ENCODE data around the gene PIK3R1. TPM values are rescaled to one million over a fixed set of nuclear protein-coding genes. Genes with fewer than 3 reads are reported as not detected.
A peak's percentile ranks its signal among the peaks of the same experiment; 100 is the strongest.

PIK3R1 gene
- total and polyA plus RNA-seq, 2 experiments from 2014 or later: 5.9 to 9.8 TPM

DNA sequence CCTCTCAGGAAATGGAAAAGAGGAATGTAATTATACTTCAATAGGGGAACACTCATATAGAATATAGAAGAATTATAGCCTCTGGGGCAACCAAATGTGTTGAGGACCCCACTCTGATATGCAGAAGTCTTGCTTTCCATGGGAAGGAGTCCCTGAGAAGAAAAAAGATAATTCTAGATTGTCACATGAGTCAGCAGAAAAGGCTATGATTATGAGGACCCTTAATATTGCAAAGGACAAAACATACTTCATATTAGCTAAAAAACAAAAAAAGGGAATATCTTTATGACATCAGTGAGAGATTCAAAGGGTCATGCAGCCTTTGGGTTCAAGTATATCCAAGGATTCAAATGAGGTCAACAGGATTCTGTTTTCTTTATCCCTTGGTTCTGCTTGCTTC lies 119.5 kb downstream of the PIK3R1 start:
- H3K9me2 ChIP-seq (ENCODE audit: insufficient read depth): peaks cover 22% of the 10 kb centered on the region; the same call in 1 of the 2 replicates
- no peak for DNase-seq (ENCODE audit: low spot score)

GRCh38 chr5:68336200-68336599 lies 120.6 kb downstream of the PIK3R1 start:
- Mint-ChIP-seq H3K4me3 (no peak overlapping the region), H3K27me3 (ENCODE audit: insufficient read depth, low read depth, poor library complexity) (no peaks in the 10 kb centered on the region), H3K4me1 (no peaks in the 10 kb centered on the region), H3K27ac (no peak overlapping the region), H3K9me3 (peaks cover 3% of the 10 kb centered on the region; the same call in 1 of the 3 replicates), H3K36me3 (ENCODE audit: low read depth) (no peaks in the 10 kb centered on the region)
- H3K4me3 ChIP-seq: no peak overlapping the region
- H2AFZ ChIP-seq: no peak overlapping the region
- H3K9me2 ChIP-seq (ENCODE audit: insufficient read depth): peaks cover 22% of the 10 kb centered on the region; the same call in 1 of the 2 replicates
- no peaks in the 10 kb centered on the region for H3K4me1 ChIP-seq (ENCODE audit: insufficient read depth)
- no peaks in the 10 kb centered on the region for H4K20me1 ChIP-seq (replicated peaks; ENCODE audit: insufficient read depth)
- no peak overlapping the region for H3K4me2 ChIP-seq
- no peaks in the 10 kb centered on the region for H3K36me3 ChIP-seq (ENCODE audit: insufficient read depth)
- DNase-seq (ENCODE audit: low spot score) (no peak), ATAC-seq (no peak)
- no peaks in the 10 kb centered on the region for H3F3A ChIP-seq (replicated peaks; ENCODE audit: low read depth)
- H3K27ac ChIP-seq (ENCODE audit: low read depth): no peak overlapping the region
- no peaks in the 10 kb centered on the region for H3K27me3 ChIP-seq (ENCODE audit: insufficient read depth)
- no peaks in the 10 kb centered on the region for H3K79me2 ChIP-seq (replicated peaks; ENCODE audit: insufficient read depth)
- TF ChIP-seq, protein P1, sequence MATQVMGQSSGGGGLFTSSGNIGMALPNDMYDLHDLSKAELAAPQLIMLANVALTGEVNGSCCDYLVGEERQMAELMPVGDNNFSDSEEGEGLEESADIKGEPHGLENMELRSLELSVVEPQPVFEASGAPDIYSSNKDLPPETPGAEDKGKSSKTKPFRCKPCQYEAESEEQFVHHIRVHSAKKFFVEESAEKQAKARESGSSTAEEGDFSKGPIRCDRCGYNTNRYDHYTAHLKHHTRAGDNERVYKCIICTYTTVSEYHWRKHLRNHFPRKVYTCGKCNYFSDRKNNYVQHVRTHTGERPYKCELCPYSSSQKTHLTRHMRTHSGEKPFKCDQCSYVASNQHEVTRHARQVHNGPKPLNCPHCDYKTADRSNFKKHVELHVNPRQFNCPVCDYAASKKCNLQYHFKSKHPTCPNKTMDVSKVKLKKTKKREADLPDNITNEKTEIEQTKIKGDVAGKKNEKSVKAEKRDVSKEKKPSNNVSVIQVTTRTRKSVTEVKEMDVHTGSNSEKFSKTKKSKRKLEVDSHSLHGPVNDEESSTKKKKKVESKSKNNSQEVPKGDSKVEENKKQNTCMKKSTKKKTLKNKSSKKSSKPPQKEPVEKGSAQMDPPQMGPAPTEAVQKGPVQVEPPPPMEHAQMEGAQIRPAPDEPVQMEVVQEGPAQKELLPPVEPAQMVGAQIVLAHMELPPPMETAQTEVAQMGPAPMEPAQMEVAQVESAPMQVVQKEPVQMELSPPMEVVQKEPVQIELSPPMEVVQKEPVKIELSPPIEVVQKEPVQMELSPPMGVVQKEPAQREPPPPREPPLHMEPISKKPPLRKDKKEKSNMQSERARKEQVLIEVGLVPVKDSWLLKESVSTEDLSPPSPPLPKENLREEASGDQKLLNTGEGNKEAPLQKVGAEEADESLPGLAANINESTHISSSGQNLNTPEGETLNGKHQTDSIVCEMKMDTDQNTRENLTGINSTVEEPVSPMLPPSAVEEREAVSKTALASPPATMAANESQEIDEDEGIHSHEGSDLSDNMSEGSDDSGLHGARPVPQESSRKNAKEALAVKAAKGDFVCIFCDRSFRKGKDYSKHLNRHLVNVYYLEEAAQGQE (IDR thresholded peaks at IDR 0.05; ENCODE audit: unreplicated experiment): no peak
- no peak for TF ChIP-seq POLR2AphosphoS5 (IDR thresholded peaks at IDR 0.05; ENCODE audit: low read depth)
- TF ChIP-seq ZNF331 (CRISPR knock-in tag; IDR thresholded peaks at IDR 0.05; ENCODE audit: low read depth): no peak
- no peak for TF ChIP-seq NANOG (IDR thresholded peaks at IDR 0.05; ENCODE audit: borderline replicate concordance)
- TF ChIP-seq ZNF114 (CRISPR knock-in tag; IDR thresholded peaks at IDR 0.05): no peak
- TF ChIP-seq ETS1 (IDR thresholded peaks at IDR 0.05): no peak
- TF ChIP-seq EZH2phosphoT487 (IDR thresholded peaks at IDR 0.05; ENCODE audit: unreplicated experiment): no peak
- TF ChIP-seq JUNB (IDR thresholded peaks at IDR 0.05; ENCODE audit: unreplicated experiment): no peak
- TF ChIP-seq ZNF462 (CRISPR knock-in tag; IDR thresholded peaks at IDR 0.05): no peak
- no peak for TF ChIP-seq EZH2 (IDR thresholded peaks at IDR 0.05; ENCODE audit: low read depth, unreplicated experiment)
- TF ChIP-seq STAT1 (IDR thresholded peaks at IDR 0.05; ENCODE audit: unreplicated experiment): no peak
- TF ChIP-seq CREB1 (CRISPR knock-in tag; IDR thresholded peaks at IDR 0.05; ENCODE audit: low read depth): no peak

More for the DNA sequence above, 119.5 kb downstream of the PIK3R1 start:
- Mint-ChIP-seq H3K4me3 (no peak overlapping the region), H3K4me1 (no peaks in the 10 kb centered on the region), H3K9me3 (peaks cover 3% of the 10 kb centered on the region; the same call in 1 of the 3 replicates), H3K27me3 (ENCODE audit: insufficient read depth, low read depth, poor library complexity) (no peaks in the 10 kb centered on the region), H3K27ac (no peak overlapping the region), H3K36me3 (ENCODE audit: low read depth) (no peaks in the 10 kb centered on the region)
- Histone ChIP-seq H3K27me3 (ENCODE audit: insufficient read depth) (no peaks in the 10 kb centered on the region), H3K4me2 (no peak overlapping the region), H3K79me2 (replicated peaks; ENCODE audit: insufficient read depth) (no peaks in the 10 kb centered on the region), H3K36me3 (ENCODE audit: insufficient read depth) (no peaks in the 10 kb centered on the region), H3K27ac (ENCODE audit: low read depth) (no peak overlapping the region), H4K20me1 (replicated peaks; ENCODE audit: insufficient read depth) (no peaks in the 10 kb centered on the region), H2AFZ (peak overlapping the region; percentile 43; the same call in 1 of the 2 replicates), H3K4me3 (no peak overlapping the region), H3K4me1 (ENCODE audit: insufficient read depth) (no peaks in the 10 kb centered on the region), H3F3A (replicated peaks; ENCODE audit: low read depth) (no peaks in the 10 kb centered on the region)
- ATAC-seq: no peak
- TF ChIP-seq STAT1 (IDR thresholded peaks at IDR 0.05; ENCODE audit: unreplicated experiment) (no peak), EZH2 (IDR thresholded peaks at IDR 0.05; ENCODE audit: low read depth, unreplicated experiment) (no peak)
